Measurements from ENCODE around the gene EMX1. TPM values are rescaled to one million over a fixed set of nuclear protein-coding genes. Genes with fewer than 3 reads are reported as not detected.
"Not testable (repeated sequence)": the region's sequence is repeated elsewhere in the genome, so short reads cannot be mapped to it uniquely, and the experiment has no call there.

EMX1 gene
- total RNA-seq, 2 experiments from 2014 or later = not detected

- DNase-seq (no peak), ATAC-seq (no peak)
- intact Hi-C loops (cut with DNase I, micrococcal nuclease) = no loop called here
- H3K9me3 Mint-ChIP-seq (ENCODE audit: low read depth) = no peaks in the 10 kb centered on the region
- ChIA-PET CTCF (interaction anchor here (1.9 kb wide), 1 partner anchor 276 kb away, joined by 6 read pairs; no protein-coding TSS in a partner anchor), POLR2A (no interaction called here)
- no peak overlapping the region for H3K27ac Mint-ChIP-seq
- H3K4me3 Mint-ChIP-seq = no peak overlapping the region
- no peaks in the 10 kb centered on the region for H3K4me1 Mint-ChIP-seq
- peaks cover 33% of the 10 kb centered on the region for H3K27me3 Mint-ChIP-seq
- no peaks in the 10 kb centered on the region for H3K36me3 Mint-ChIP-seq (ENCODE audit: low read depth)
Measured at GRCh38 chr2:72901426-72901825, 15.9 kb upstream of the EMX1 start.

GRCh38 chr2:72907369-72907768 is 9.9 kb upstream of the EMX1 start:
- H3K36me3 Mint-ChIP-seq (ENCODE audit: low read depth); ATAC-seq; H3K9me3 Mint-ChIP-seq (ENCODE audit: low read depth); H3K27ac Mint-ChIP-seq; DNase-seq; H3K4me3 Mint-ChIP-seq; intact Hi-C loops (cut with DNase I, micrococcal nuclease); H3K4me1 Mint-ChIP-seq: not testable (repeated sequence)
- peaks cover 43% of the 10 kb centered on the region for H3K27me3 Mint-ChIP-seq
- POLR2A ChIA-PET = interaction anchor here (0.6 kb wide), 1 partner anchor 623 kb away, joined by 3 read pairs; no protein-coding TSS in a partner anchor
- CTCF ChIA-PET = interaction anchor here (0.7 to 1.6 kb wide), 3 partner anchors 14 to 67 kb away, joined by 3 to 5 read pairs (median 5); no protein-coding TSS in a partner anchor

- H3K27me3 Mint-ChIP-seq = peaks cover 48% of the 10 kb centered on the region
- H3K4me1 Mint-ChIP-seq = no peaks in the 10 kb centered on the region
- ATAC-seq (no peak), DNase-seq (no peak)
- H3K27ac Mint-ChIP-seq = no peak overlapping the region
- no peak overlapping the region for H3K4me3 Mint-ChIP-seq
- ChIA-PET POLR2A (no interaction called here), CTCF (interaction anchor here (0.6 kb wide), 1 partner anchor 318 kb away, joined by 3 read pairs; no protein-coding TSS in a partner anchor)
- no peaks in the 10 kb centered on the region for H3K36me3 Mint-ChIP-seq (ENCODE audit: low read depth)
- no peaks in the 10 kb centered on the region for H3K9me3 Mint-ChIP-seq (ENCODE audit: low read depth)
- intact Hi-C loops (cut with DNase I, micrococcal nuclease) = no loop called here
Measured at GRCh38 chr2:72908741-72909140, 8.6 kb upstream of the EMX1 start.

GRCh38 chr2:72911256-72911655 is 6.1 kb upstream of the EMX1 start:
- ChIA-PET POLR2A (no interaction called here), CTCF (no interaction called here)
- no peak overlapping the region for H3K4me3 Mint-ChIP-seq
- H3K36me3 Mint-ChIP-seq (ENCODE audit: low read depth) = no peaks in the 10 kb centered on the region
- no peak for DNase-seq
- no peaks in the 10 kb centered on the region for H3K9me3 Mint-ChIP-seq (ENCODE audit: low read depth)
- H3K27ac Mint-ChIP-seq = no peak overlapping the region
- peaks cover 63% of the 10 kb centered on the region for H3K27me3 Mint-ChIP-seq
- H3K4me1 Mint-ChIP-seq = peaks cover 11% of the 10 kb centered on the region
- intact Hi-C loops (cut with DNase I, micrococcal nuclease) = no loop called here
- ATAC-seq = no peak

GRCh38 chr2:72913486-72914205 is 3.7 kb upstream of the EMX1 start:
- no peak for DNase-seq
- ChIA-PET CTCF (no interaction called here), POLR2A (no interaction called here)
- H3K27me3 Mint-ChIP-seq = peaks cover 65% of the 10 kb centered on the region
- no peaks in the 10 kb centered on the region for H3K9me3 Mint-ChIP-seq (ENCODE audit: low read depth)
- ATAC-seq = no peak
- intact Hi-C loops (cut with DNase I, micrococcal nuclease) = no loop called here
- H3K4me1 Mint-ChIP-seq = peaks cover 22% of the 10 kb centered on the region
- no peak overlapping the region for H3K27ac Mint-ChIP-seq
- no peaks in the 10 kb centered on the region for H3K36me3 Mint-ChIP-seq (ENCODE audit: low read depth)
- no peak overlapping the region for H3K4me3 Mint-ChIP-seq

GRCh38 chr2:72914206-72914559 is 3.1 kb upstream of the EMX1 start:
- ChIA-PET POLR2A (no interaction called here), CTCF (no interaction called here)
- Mint-ChIP-seq H3K27me3 (peaks cover 67% of the 10 kb centered on the region), H3K9me3 (ENCODE audit: low read depth) (no peaks in the 10 kb centered on the region), H3K4me1 (peaks cover 23% of the 10 kb centered on the region), H3K36me3 (ENCODE audit: low read depth) (no peaks in the 10 kb centered on the region), H3K4me3 (no peak overlapping the region), H3K27ac (no peak overlapping the region)
- no peak for DNase-seq
- ATAC-seq = no peak
- intact Hi-C loops (cut with DNase I, micrococcal nuclease) = no loop called here

- no peak overlapping the region for H3K4me3 Mint-ChIP-seq
- CTCF ChIA-PET = interaction anchor here (0.6 kb wide), 1 partner anchor 14 kb away, joined by 4 read pairs; no protein-coding TSS in a partner anchor
Measured at GRCh38 chr2:72914589-72915319, 2.6 kb upstream of the EMX1 start.

GRCh38 chr2:72915320-72915906 is 1.9 kb upstream of the EMX1 start:
- H3K27me3 Mint-ChIP-seq = peaks cover 71% of the 10 kb centered on the region
- H3K27ac Mint-ChIP-seq = no peak overlapping the region
- ChIA-PET POLR2A (interaction anchor here (0.6 to 0.7 kb wide), 2 partner anchors 51 to 77 kb away, joined by 3 to 6 read pairs; no protein-coding TSS in a partner anchor), CTCF (interaction anchor here (0.6 kb wide), 2 partner anchors 13 to 16 kb away, joined by 4 read pairs; no protein-coding TSS in a partner anchor)
- H3K4me1 Mint-ChIP-seq = peaks cover 29% of the 10 kb centered on the region
- ATAC-seq (no peak), DNase-seq (no peak)
- H3K9me3 Mint-ChIP-seq (ENCODE audit: low read depth) = no peaks in the 10 kb centered on the region
- intact Hi-C loops (cut with DNase I, micrococcal nuclease) = loop anchor here in 1 of 2 experiments (5.0 kb wide), 1 partner anchor 768 kb away; the partner anchor contains the start of gene CYP26B1
- H3K4me3 Mint-ChIP-seq = no peak overlapping the region
- no peaks in the 10 kb centered on the region for H3K36me3 Mint-ChIP-seq (ENCODE audit: low read depth)

More at GRCh38 chr2:72914589-72915319, 2.6 kb upstream of the EMX1 start:
- Mint-ChIP-seq H3K4me1 (peaks cover 26% of the 10 kb centered on the region), H3K36me3 (ENCODE audit: low read depth) (no peaks in the 10 kb centered on the region), H3K27me3 (peaks cover 69% of the 10 kb centered on the region), H3K27ac (no peak overlapping the region), H3K9me3 (ENCODE audit: low read depth) (no peaks in the 10 kb centered on the region)
- POLR2A ChIA-PET = interaction anchor here (0.6 to 0.7 kb wide), 2 partner anchors 50 to 78 kb away, joined by 3 to 6 read pairs; no protein-coding TSS in a partner anchor
- no peak for ATAC-seq
- no peak for DNase-seq
- intact Hi-C loops (cut with DNase I, micrococcal nuclease) = loop anchor here in 1 of 2 experiments (5.0 kb wide), 1 partner anchor 767 kb away; the partner anchor contains the start of gene CYP26B1

GRCh38 chr2:72915907-72916742 is 1.2 kb upstream of the EMX1 start:
- peaks cover 30% of the 10 kb centered on the region for H3K4me1 Mint-ChIP-seq
- H3K27me3 Mint-ChIP-seq = peaks cover 71% of the 10 kb centered on the region
- no peaks in the 10 kb centered on the region for H3K36me3 Mint-ChIP-seq (ENCODE audit: low read depth)
- DNase-seq (peak; percentile 74), ATAC-seq (peak; percentile 60)
- ChIA-PET POLR2A (no interaction called here), CTCF (interaction anchor here (0.6 to 3.3 kb wide), 4 partner anchors 10 to 49 kb away, joined by 4 to 27 read pairs (median 8); no protein-coding TSS in a partner anchor)
- H3K9me3 Mint-ChIP-seq (ENCODE audit: low read depth) = no peaks in the 10 kb centered on the region
- no peak overlapping the region for H3K27ac Mint-ChIP-seq
- peak overlapping the region; percentile 64 for H3K4me3 Mint-ChIP-seq
- intact Hi-C loops (cut with DNase I, micrococcal nuclease) = loop anchor here in 1 of 2 experiments (1.0 to 5.0 kb wide), 5 partner anchors 29 to 769 kb away; partner anchors contain the start of genes CYP26B1, EGR4, RAB11FIP5 and SPR

GRCh38 chr2:72916743-72917137 is 579 bp upstream of the EMX1 start:
- DNase-seq = no peak
- ChIA-PET CTCF (interaction anchor here (0.7 to 3.3 kb wide), 7 partner anchors 10 to 260 kb away, joined by 3 to 27 read pairs (median 4); partner anchors contain the start of gene SPR), POLR2A (no interaction called here)

More at GRCh38 chr2:72916743-72917137, 579 bp upstream of the EMX1 start:
- intact Hi-C loops (cut with DNase I, micrococcal nuclease) = loop anchor here in 1 of 2 experiments (1.0 to 5.0 kb wide), 6 partner anchors 29 to 769 kb away; partner anchors contain the start of genes CYP26B1, EGR4, RAB11FIP5 and SFXN5
- Mint-ChIP-seq H3K4me1 (peaks cover 30% of the 10 kb centered on the region), H3K4me3 (peak overlapping the region; percentile 64), H3K9me3 (ENCODE audit: low read depth) (no peaks in the 10 kb centered on the region), H3K27ac (no peak overlapping the region), H3K27me3 (peaks cover 71% of the 10 kb centered on the region), H3K36me3 (ENCODE audit: low read depth) (no peaks in the 10 kb centered on the region)
- ATAC-seq = no peak
